K562 (cell line): ENCODE results near the gene GREB1.

Source experiments
- CTCF ChIP-seq, 3 experiments: IDR thresholded peaks in 2 of 3; conservative IDR thresholded peaks in 1 of 3; 2 replicates each; pipeline ENCODE4 v1.5.1; 2011 to 2012; ENCODE audit warnings: low read length in 3 of 3, mild to moderate bottlenecking in 3 of 3, control low read depth in 2 of 3, improper control_type of control experiment in 1 of 3, inconsistent platforms in 1 of 3, low read depth in 1 of 3, mixed read lengths in 1 of 3, moderate library complexity in 1 of 3; ENCODE audit not compliant: insufficient read depth in 2 of 3
- MLX ChIP-seq, 2 experiments: fragments of 450-650 bp in 1 of 2; sonication (generic) in 1 of 2; formaldehyde crosslinking; conservative IDR thresholded peaks; 2 replicates each; pipeline versions ENCODE4 v1.4.0 to v1.8.1; 2020 to 2022; ENCODE audit warnings: mild to moderate bottlenecking in 1 of 2, missing genetic modification reagents in 1 of 2
- PTBP1 ChIP-seq: fragments of 200-400 bp; formaldehyde crosslinking; IDR thresholded peaks from 2 replicates; pipeline ENCODE4 v1.6.1; 2017; ENCODE audit warnings: low read depth, low read length
- RCOR1 ChIP-seq, 2 experiments: IDR thresholded peaks; 2 replicates each; pipeline ENCODE4 v1.6.1; 2012; ENCODE audit warnings: low read depth in 2 of 2, low read length in 2 of 2, borderline replicate concordance in 1 of 2, improper control_type of control experiment in 1 of 2
- SIN3B ChIP-seq: fragments of 450-650 bp; IDR thresholded peaks from 2 replicates; pipeline ENCODE4 v1.6.1; 2017; ENCODE audit warnings: low read depth, mild to moderate bottlenecking, moderate library complexity
- SMAD4 ChIP-seq: fragments of 250-450 bp; sonication (Bioruptor Pico); conservative IDR thresholded peaks from 2 replicates; pipeline ENCODE4 v1.8.0; 2021; ENCODE audit warnings: inconsistent platforms, mild to moderate bottlenecking, moderate library complexity
- SP1 ChIP-seq: sonication (generic); formaldehyde crosslinking; IDR thresholded peaks from 2 replicates; pipeline ENCODE4 v1.8.1; 2022; ENCODE audit warnings: mild to moderate bottlenecking, missing genetic modification reagents
- ZBED1 ChIP-seq: IDR thresholded peaks from 2 replicates; pipeline ENCODE4 v1.6.1; 2014
- ZNF232 ChIP-seq: sonication (generic); formaldehyde crosslinking; IDR thresholded peaks from 2 replicates; pipeline ENCODE4 v1.8.0; 2022; ENCODE audit warnings: mild to moderate bottlenecking, missing genetic modification reagents
- ZNF274 ChIP-seq: IDR thresholded peaks from 2 replicates; pipeline ENCODE4 v1.6.1; 2011; ENCODE audit warnings: low read depth, mild to moderate bottlenecking, low read length, moderate library complexity, borderline replicate concordance
- TF ChIP-seq, protein P1 (sequence below): fragments of 450-650 bp; conservative IDR thresholded peaks from 2 replicates; pipeline ENCODE4 v1.6.1; 2016; ENCODE audit warnings: missing genetic modification characterization, low read depth, mild to moderate bottlenecking, missing compliant biosample characterization, moderate library complexity

DNA sequence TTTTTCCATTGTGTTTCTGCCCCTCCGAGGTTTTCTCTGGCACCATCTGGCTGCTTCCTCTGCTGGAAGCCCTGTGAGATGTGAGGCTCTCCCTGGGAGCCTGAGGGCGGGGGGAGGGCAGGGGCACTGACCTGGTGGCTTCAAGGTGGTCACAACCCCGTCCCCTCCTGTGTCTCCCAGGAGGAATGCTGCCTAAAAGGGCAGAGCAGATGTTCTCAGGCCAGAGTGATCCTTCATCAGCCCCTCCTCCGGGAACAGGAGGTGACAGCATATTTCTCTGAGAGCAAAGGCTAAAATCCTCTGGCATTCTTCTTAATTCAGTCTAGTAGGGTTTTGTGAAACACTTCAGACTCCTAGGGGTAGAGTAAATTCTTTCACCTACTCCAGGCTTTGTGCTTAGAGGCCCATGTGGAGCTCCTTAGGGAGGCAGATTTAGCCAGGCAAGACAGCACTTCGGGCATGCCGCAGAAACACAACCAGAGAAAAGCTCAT is 18.3 kb upstream of the GREB1 start:
- TF ChIP-seq ZNF232 (CRISPR knock-in tag) (no peak), SMAD4 (CRISPR knock-in tag) (no peak), SP1 (no peak), CTCF (IDR thresholded peaks at IDR 0.05 in 2 of 3, conservative IDR thresholded peaks at IDR 0.05 in 1 of 3; ENCODE audit: insufficient read depth in 2 of 3, low read depth in 1 of 3, low read length in 3 of 3) (no peak), MLX (CRISPR knock-in tag; conservative IDR thresholded peaks at IDR 0.05) (no peak), RCOR1 (IDR thresholded peaks at IDR 0.05; ENCODE audit: borderline replicate concordance in 1 of 2, low read depth in 2 of 2, low read length in 2 of 2) (no peak), PTBP1 (no peak), ZNF274 (no peak), ZBED1 (no peak), SIN3B (no peak)
- TF ChIP-seq, protein P1, sequence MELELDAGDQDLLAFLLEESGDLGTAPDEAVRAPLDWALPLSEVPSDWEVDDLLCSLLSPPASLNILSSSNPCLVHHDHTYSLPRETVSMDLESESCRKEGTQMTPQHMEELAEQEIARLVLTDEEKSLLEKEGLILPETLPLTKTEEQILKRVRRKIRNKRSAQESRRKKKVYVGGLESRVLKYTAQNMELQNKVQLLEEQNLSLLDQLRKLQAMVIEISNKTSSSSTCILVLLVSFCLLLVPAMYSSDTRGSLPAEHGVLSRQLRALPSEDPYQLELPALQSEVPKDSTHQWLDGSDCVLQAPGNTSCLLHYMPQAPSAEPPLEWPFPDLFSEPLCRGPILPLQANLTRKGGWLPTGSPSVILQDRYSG (tag), result no peak
